Right atrium auricular region (tissue), 2 donors: Measurements from ENCODE around the gene SUGP2. TPM values are rescaled to one million over a fixed set of nuclear protein-coding genes. Genes with fewer than 3 reads are reported as not detected.

Experiments used
- DNase-seq: peaks from one replicate; pipeline ENCODE4 v3.0.0-alpha.2; 2019; ENCODE audit warnings: low spot score
- H3K27ac ChIP-seq, 2 donors: fragments of 200-600 bp; sonication (generic); 1 replicate in 1 of 2; 2 replicates in 1 of 2; pipeline ENCODE4 v1.5.1; 2016 to 2019
- H3K27me3 ChIP-seq, 2 donors: fragments of 200-600 bp; sonication (generic); one replicate each; pipeline versions ENCODE4 v1.5.1 to v1.6.0; 2017 to 2019
- H3K36me3 ChIP-seq: fragments of 200-600 bp; sonication (generic); one replicate; pipeline ENCODE4 v1.5.1; 2016
- H3K4me1 ChIP-seq, 2 donors: fragments of 200-600 bp; sonication (generic); one replicate each; pipeline versions ENCODE4 v1.5.1 to v1.6.0; 2017 to 2019
- H3K4me3 ChIP-seq, 2 donors: fragments of 200-600 bp; sonication (generic); 1 replicate in 1 of 2; 2 replicates in 1 of 2; pipeline ENCODE4 v1.5.1; 2017 to 2019; ENCODE audit warnings: mild to moderate bottlenecking in 1 of 2, moderate library complexity in 1 of 2
- H3K9me3 ChIP-seq, 2 donors: fragments of 200-600 bp; sonication (generic); one replicate each; pipeline ENCODE4 v1.5.1; 2019
- CTCF ChIP-seq, 2 donors: fragments of 200-600 bp; sonication (generic); IDR thresholded peaks; one replicate each; pipeline ENCODE4 v1.5.1; 2019; ENCODE audit warnings: antibody characterized with exemption in 2 of 2
- total RNA-seq, 2 donors: library from RNA; depleted of rRNA; stranded (reverse); fragments of >200 nt; gene quantifications; one replicate each; pipeline ENCODE4 v1.1.0, GENCODE V29; 2016

The SUGP2 gene
- total RNA-seq, 2 donors from 2014 or later: 25.4 to 36.1 TPM

GRCh38 chr19:19076476-19076875, 43.2 kb upstream of the SUGP2 start:
- DNase-seq: no peak
- no peak for TF ChIP-seq CTCF (IDR thresholded peaks at IDR 0.05)
- Histone ChIP-seq H3K9me3 (no peaks in the 10 kb centered on the region), H3K27me3 (no peaks in the 10 kb centered on the region), H3K36me3 (no peaks in the 10 kb centered on the region), H3K4me3 (no peak overlapping the region), H3K4me1 (peaks cover 0 to 2% of the 10 kb centered on the region in 2 donors), H3K27ac (no peak overlapping the region)

- Histone ChIP-seq H3K4me3 (no peak overlapping the region), H3K4me1 (no peaks in the 10 kb centered on the region), H3K9me3 (no peaks in the 10 kb centered on the region), H3K27ac (no peak overlapping the region), H3K27me3 (no peaks in the 10 kb centered on the region), H3K36me3 (no peaks in the 10 kb centered on the region)
- no peak for DNase-seq
- no peak for TF ChIP-seq CTCF (IDR thresholded peaks at IDR 0.05)
These were observed 41.8 kb upstream of the SUGP2 start for GRCh38 chr19:19075126-19075525.

DNA sequence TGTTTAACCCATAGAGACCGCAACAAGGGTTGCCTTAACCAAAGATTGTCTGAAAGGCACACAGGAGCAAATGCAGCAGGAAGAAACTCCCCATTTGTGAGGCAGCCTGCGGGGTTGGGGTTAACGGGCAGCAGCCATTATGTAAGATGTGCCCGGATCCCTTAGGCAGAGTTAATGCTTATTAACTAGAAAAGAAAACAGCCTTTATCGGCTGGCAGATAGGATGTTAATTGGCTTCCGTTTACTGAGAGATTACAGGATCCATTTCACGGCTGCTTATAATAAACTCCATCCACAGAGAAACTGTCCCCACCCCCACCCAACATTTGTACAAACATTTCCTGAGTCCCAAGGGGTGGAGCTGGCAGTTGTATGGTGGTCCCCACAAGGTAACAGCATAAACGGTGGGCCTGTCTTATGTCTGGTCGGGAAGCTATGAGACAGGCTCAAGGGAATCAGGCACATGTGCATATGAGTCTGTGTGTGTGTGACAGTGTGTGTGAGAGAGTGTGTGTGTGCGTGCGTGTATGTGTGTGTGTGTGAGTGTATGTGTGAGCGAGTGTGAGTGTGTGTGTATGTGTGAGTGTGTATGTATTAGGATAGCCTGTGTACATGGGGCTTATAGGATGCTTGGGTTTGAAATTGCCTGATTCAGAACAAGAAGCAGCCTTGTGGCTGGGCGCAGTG, 41.0 kb upstream of the SUGP2 start:
- H3K4me1 ChIP-seq: peaks cover 0 to 2% of the 10 kb centered on the region in 2 donors
- H3K36me3 ChIP-seq: no peaks in the 10 kb centered on the region
- H3K27me3 ChIP-seq: no peaks in the 10 kb centered on the region
- no peak overlapping the region for H3K27ac ChIP-seq
- no peak for TF ChIP-seq CTCF (IDR thresholded peaks at IDR 0.05)
- no peaks in the 10 kb centered on the region for H3K9me3 ChIP-seq
- no peak overlapping the region for H3K4me3 ChIP-seq
- DNase-seq: no peak

- no peak for TF ChIP-seq CTCF (IDR thresholded peaks at IDR 0.05)
- Histone ChIP-seq H3K4me3 (no peak overlapping the region), H3K27me3 (no peaks in the 10 kb centered on the region), H3K36me3 (no peaks in the 10 kb centered on the region), H3K9me3 (no peaks in the 10 kb centered on the region), H3K27ac (no peak overlapping the region), H3K4me1 (peaks cover 0 to 25% of the 10 kb centered on the region in 2 donors)
- DNase-seq: no peak
These were observed 38.6 kb upstream of the SUGP2 start for GRCh38 chr19:19071897-19072296.

GRCh38 chr19:19068659-19069654, 35.6 kb upstream of the SUGP2 start:
- Histone ChIP-seq H3K4me1 (peaks cover 0 to 46% of the 10 kb centered on the region in 2 donors), H3K9me3 (no peaks in the 10 kb centered on the region), H3K27me3 (no peaks in the 10 kb centered on the region), H3K4me3 (no peak overlapping the region), H3K36me3 (no peaks in the 10 kb centered on the region), H3K27ac (peak overlapping the region; percentile 44 to 48)
- no peak for TF ChIP-seq CTCF (IDR thresholded peaks at IDR 0.05)
- DNase-seq: no peak
